ENCODE measurements around the gene SIRT7. TPM values are rescaled to one million over a fixed set of nuclear protein-coding genes. Genes with fewer than 3 reads are reported as not detected.

Gene SIRT7
- total and polyA plus RNA-seq, 7 donors: 11.4 to 62.2 (median 28.8) TPM

GRCh38 chr17:81962499-81963441, 44.8 kb upstream of the SIRT7 start:
- Histone ChIP-seq H3K4me3 (no peak overlapping the region), H3K36me3 (no peaks in the 10 kb centered on the region), H3K9me3 (no peaks in the 10 kb centered on the region), H3K4me1 (peaks cover 0 to 37% (median 34%) of the 10 kb centered on the region in 4 donors), H3K27ac (no peak overlapping the region), H3K27me3 (peaks cover 38 to 63% (median 54%) of the 10 kb centered on the region in 3 donors)
- 37 to 70% methylated on average over 37 of the region's 37 CpGs for WGBS, 2 donors
- intact Hi-C loops (cut with DNase I): no loop called here
- no peak for DNase-seq
- no peak for TF ChIP-seq POLR2AphosphoS5 (IDR thresholded peaks at IDR 0.05)
- no peak for TF ChIP-seq CTCF (IDR thresholded peaks at IDR 0.05)
- TF ChIP-seq POLR2A (IDR thresholded peaks at IDR 0.05): no peak
- TF ChIP-seq EP300 (IDR thresholded peaks at IDR 0.05): no peak

- H3K36me3 ChIP-seq: no peaks in the 10 kb centered on the region
- DNase-seq: no peak
- WGBS, 2 donors: 8 to 16% methylated on average over 82 of the region's 82 CpGs
- peaks cover 38 to 70% (median 58%) of the 10 kb centered on the region in 3 donors for H3K27me3 ChIP-seq
- intact Hi-C loops (cut with DNase I): no loop called here
- no peak overlapping the region for H3K27ac ChIP-seq
- H3K4me3 ChIP-seq: peak overlapping the region in 1 of 4 donors; percentile 10
- no peaks in the 10 kb centered on the region for H3K9me3 ChIP-seq
- TF ChIP-seq EP300 (IDR thresholded peaks at IDR 0.05) (no peak), POLR2AphosphoS5 (IDR thresholded peaks at IDR 0.05) (no peak), POLR2A (IDR thresholded peaks at IDR 0.05) (no peak), CTCF (IDR thresholded peaks at IDR 0.05) (no peak)
- peaks cover 0 to 28% (median 24%) of the 10 kb centered on the region in 4 donors for H3K4me1 ChIP-seq
Observed at GRCh38 chr17:81961521-81962498, 43.8 kb upstream of the SIRT7 start.

- H3K4me3 ChIP-seq: peak within 1 kb of the TSS in 3 of 4 donors; percentile 22 to 50 (median 44)
- no peaks in the 10 kb centered on the region for H3K36me3 ChIP-seq
- H3K27ac ChIP-seq: no peak within 1 kb of the TSS
- 0 to 1% methylated on average over 65 of the region's 65 CpGs for WGBS, 2 donors
- no peak for DNase-seq
- intact Hi-C loops (cut with DNase I): no loop called here
- no peak for TF ChIP-seq POLR2AphosphoS5 (IDR thresholded peaks at IDR 0.05)
- no peak for TF ChIP-seq CTCF (IDR thresholded peaks at IDR 0.05)
- TF ChIP-seq EP300 (IDR thresholded peaks at IDR 0.05): no peak
- no peak for TF ChIP-seq POLR2A (IDR thresholded peaks at IDR 0.05)
- peaks cover 0 to 28% (median 23%) of the 10 kb centered on the region in 4 donors for H3K4me1 ChIP-seq
- no peaks in the 10 kb centered on the region for H3K9me3 ChIP-seq
- H3K27me3 ChIP-seq: peaks cover 38 to 77% (median 63%) of the 10 kb centered on the region in 3 donors
Observed at GRCh38 chr17:81961087-81961511, 43.1 kb upstream of the SIRT7 start, which contains the start of gene NOTUM. Gene NOTUM (minus strand): TSS chr17:81961187. CDS start chr17:81960909, 278 bp downstream.

GRCh38 chr17:81960130-81960958, 42.4 kb upstream of the SIRT7 start:
- Histone ChIP-seq H3K27me3 (peaks cover 38 to 82% (median 63%) of the 10 kb centered on the region in 3 donors), H3K9me3 (no peaks in the 10 kb centered on the region), H3K36me3 (no peaks in the 10 kb centered on the region), H3K4me3 (peak overlapping the region in 3 of 4 donors; percentile 22 to 50 (median 44)), H3K27ac (no peak overlapping the region), H3K4me1 (peaks cover 0 to 28% (median 23%) of the 10 kb centered on the region in 4 donors)
- peak; percentile 51 for DNase-seq
- WGBS, 2 donors: 2 to 4% methylated on average over 98 of the region's 98 CpGs
- TF ChIP-seq EP300 (IDR thresholded peaks at IDR 0.05) (no peak), CTCF (IDR thresholded peaks at IDR 0.05) (no peak), POLR2A (IDR thresholded peaks at IDR 0.05) (no peak), POLR2AphosphoS5 (IDR thresholded peaks at IDR 0.05) (no peak)
- intact Hi-C loops (cut with DNase I): no loop called here
